Astrocyte (in vitro differentiated cells and primary cell): ENCODE data around the gene BMPR1B. TPM values are rescaled to one million over a fixed set of nuclear protein-coding genes. Genes with fewer than 3 reads are reported as not detected.

ENCODE experiments used
- DNase-seq: peaks from one replicate; pipeline ENCODE4 v3.0.0-alpha.2; 2010; ENCODE audit warnings: low read depth
- FAIRE-seq: peaks from 2 replicates; lab custom pipeline; 2011; peaks lifted over from hg19 to GRCh38; lab: Jason Lieb, UNC
- H2AFZ ChIP-seq: 2 replicates; pipeline ENCODE4 v1.6.0; 2012; ENCODE audit warnings: low read depth, low read length, inconsistent platforms
- H3K27ac ChIP-seq: 2 replicates; pipeline ENCODE4 v1.5.1; 2011; ENCODE audit warnings: low read depth, low read length, inconsistent platforms
- H3K27me3 ChIP-seq: 2 replicates; pipeline ENCODE4 v1.6.0; 2011; ENCODE audit warnings: low read length, inconsistent platforms; ENCODE audit not compliant: insufficient read depth
- H3K36me3 ChIP-seq: 2 replicates; pipeline ENCODE4 v1.5.1; 2011; ENCODE audit warnings: low read length, inconsistent platforms; ENCODE audit not compliant: insufficient read depth
- H3K4me1 ChIP-seq: 2 replicates; pipeline ENCODE4 v1.5.1; 2011; ENCODE audit warnings: low read length, inconsistent platforms; ENCODE audit not compliant: insufficient read depth
- H3K4me2 ChIP-seq: 2 replicates; pipeline ENCODE4 v1.6.0; 2012; ENCODE audit warnings: low read length, inconsistent platforms
- H3K4me3 ChIP-seq: 2 replicates; pipeline ENCODE4 v1.5.1; 2011; ENCODE audit warnings: low read depth, mild to moderate bottlenecking, low read length, inconsistent platforms; ENCODE audit not compliant: insufficient read depth
- H3K79me2 ChIP-seq: 2 replicates; pipeline ENCODE4 v1.6.0; 2012; ENCODE audit warnings: mild to moderate bottlenecking, low read length, inconsistent platforms; ENCODE audit not compliant: insufficient read depth
- H3K9ac ChIP-seq: 2 replicates; pipeline ENCODE4 v1.6.0; 2012; ENCODE audit warnings: mild to moderate bottlenecking, low read length, inconsistent platforms
- H3K9me3 ChIP-seq: 2 replicates; pipeline ENCODE4 v1.5.1; 2012; ENCODE audit warnings: low read depth, mild to moderate bottlenecking, low read length, inconsistent platforms; ENCODE audit not compliant: insufficient read depth
- H4K20me1 ChIP-seq: 2 replicates; pipeline ENCODE4 v1.6.0; 2012; ENCODE audit warnings: low read length, inconsistent platforms; ENCODE audit not compliant: insufficient read depth
- H3K27ac Mint-ChIP-seq: one replicate; pipeline ENCODE4 v1.8.0; 2021; ENCODE audit warnings: mild to moderate bottlenecking, mixed read lengths; ENCODE audit not compliant: unreplicated experiment
- H3K27me3 Mint-ChIP-seq: one replicate; pipeline ENCODE4 v1.8.0; 2021; ENCODE audit warnings: low read depth, mixed read lengths; ENCODE audit not compliant: unreplicated experiment
- H3K36me3 Mint-ChIP-seq: one replicate; pipeline ENCODE4 v1.8.0; 2021; ENCODE audit warnings: low read depth, mixed read lengths; ENCODE audit not compliant: unreplicated experiment
- H3K4me1 Mint-ChIP-seq: one replicate; pipeline ENCODE4 v1.8.0; 2021; ENCODE audit warnings: low read depth, mixed read lengths; ENCODE audit not compliant: unreplicated experiment
- H3K4me3 Mint-ChIP-seq: one replicate; pipeline ENCODE4 v1.8.0; 2021; ENCODE audit warnings: mild to moderate bottlenecking, moderate library complexity, mixed read lengths; ENCODE audit not compliant: unreplicated experiment
- H3K9me3 Mint-ChIP-seq: one replicate; pipeline ENCODE4 v1.8.0; 2021; ENCODE audit warnings: mild to moderate bottlenecking, mixed read lengths; ENCODE audit not compliant: unreplicated experiment
- CTCF ChIP-seq: IDR thresholded peaks from 2 replicates; pipeline ENCODE4 v1.5.1; 2011; ENCODE audit warnings: low read depth, mild to moderate bottlenecking, inconsistent platforms, low read length, moderate library complexity; ENCODE audit not compliant: insufficient read depth
- EZH2 ChIP-seq: IDR thresholded peaks from 2 replicates; pipeline ENCODE4 v1.6.1; 2012; ENCODE audit warnings: mild to moderate bottlenecking, low read length, inconsistent platforms; ENCODE audit not compliant: insufficient read depth
- total RNA-seq: library from RNA; stranded (reverse); gene quantifications from 2 replicates; pipeline ENCODE4 v1.2.1, GENCODE V29; 2021

The BMPR1B gene
- total RNA-seq, 1 donor from 2014 or later: 14.1 TPM

DNA sequence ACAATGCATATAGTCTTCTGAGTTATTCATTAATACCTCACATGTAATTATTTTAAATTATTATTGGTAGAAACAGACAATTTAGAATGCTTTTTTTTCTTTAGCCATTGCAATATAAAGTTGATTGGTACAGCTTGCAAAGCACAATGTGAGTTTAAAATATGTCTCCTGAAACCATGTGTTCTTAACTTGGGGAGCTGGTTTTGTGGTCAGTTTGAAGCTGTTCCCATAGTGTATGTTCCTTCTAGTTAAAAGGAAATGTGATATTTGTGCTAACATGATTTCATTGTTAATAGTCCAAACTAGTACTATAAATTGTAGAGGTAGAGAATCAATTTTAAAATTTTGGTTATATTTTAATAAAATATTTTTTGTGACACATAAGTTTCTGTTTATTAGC, 247.2 kb downstream of the BMPR1B start:
- Histone ChIP-seq H3K4me3 (no peak overlapping the region), H3K4me1 (no peaks in the 10 kb centered on the region), H4K20me1 (no peaks in the 10 kb centered on the region), H3K4me2 (no peak overlapping the region), H3K79me2 (no peaks in the 10 kb centered on the region), H3K27ac (no peak overlapping the region), H2AFZ (no peak overlapping the region), H3K9me3 (no peaks in the 10 kb centered on the region), H3K36me3 (no peaks in the 10 kb centered on the region), H3K27me3 (no peaks in the 10 kb centered on the region), H3K9ac (no peak overlapping the region)
- Mint-ChIP-seq H3K36me3 (no peaks in the 10 kb centered on the region), H3K4me1 (no peaks in the 10 kb centered on the region), H3K4me3 (no peak overlapping the region), H3K27me3 (no peaks in the 10 kb centered on the region), H3K27ac (no peak overlapping the region), H3K9me3 (no peaks in the 10 kb centered on the region)
- FAIRE-seq (no peak), DNase-seq (no peak)
- no peak for TF ChIP-seq EZH2
- no peak for TF ChIP-seq CTCF

GRCh38 chr4:95007998-95008397, 250.2 kb downstream of the BMPR1B start:
- Histone ChIP-seq H3K9ac (no peak overlapping the region), H3K27me3 (no peaks in the 10 kb centered on the region), H3K4me3 (no peak overlapping the region), H3K9me3 (no peaks in the 10 kb centered on the region), H3K79me2 (no peaks in the 10 kb centered on the region), H3K4me1 (no peaks in the 10 kb centered on the region), H3K4me2 (no peak overlapping the region), H2AFZ (no peak overlapping the region), H3K36me3 (no peaks in the 10 kb centered on the region), H3K27ac (no peak overlapping the region), H4K20me1 (no peaks in the 10 kb centered on the region)
- Mint-ChIP-seq H3K27ac (no peak overlapping the region), H3K36me3 (no peaks in the 10 kb centered on the region), H3K4me1 (no peaks in the 10 kb centered on the region), H3K9me3 (no peaks in the 10 kb centered on the region), H3K4me3 (no peak overlapping the region), H3K27me3 (no peaks in the 10 kb centered on the region)
- TF ChIP-seq EZH2 (no peak), CTCF (no peak)
- FAIRE-seq (no peak), DNase-seq (no peak)

DNA sequence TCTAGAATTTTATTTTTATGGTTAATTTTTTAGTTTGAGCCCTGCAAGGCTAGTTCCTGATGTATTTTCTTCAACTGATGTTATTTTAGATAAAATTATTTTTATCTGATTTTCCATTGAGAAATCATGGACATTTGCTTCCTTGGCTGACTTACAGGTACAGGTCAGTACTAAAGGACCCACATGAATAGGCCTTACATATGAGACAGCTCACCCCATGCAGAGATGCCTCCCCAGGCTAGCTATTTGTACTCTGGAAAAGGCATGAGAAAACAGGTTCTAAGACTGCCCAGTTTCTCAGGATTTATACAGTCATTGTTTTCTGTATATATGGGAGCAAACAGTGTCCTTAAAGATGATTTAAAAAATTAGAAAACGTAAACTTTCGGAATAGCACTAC, 255.5 kb downstream of the BMPR1B start:
- DNase-seq: no peak
- no peaks in the 10 kb centered on the region for H3K4me1 Mint-ChIP-seq
- no peak for FAIRE-seq
- Histone ChIP-seq H3K4me2 (no peak overlapping the region), H3K9me3 (no peaks in the 10 kb centered on the region), H3K27ac (no peak overlapping the region), H2AFZ (no peak overlapping the region), H3K4me3 (no peak overlapping the region), H3K4me1 (no peaks in the 10 kb centered on the region), H4K20me1 (no peaks in the 10 kb centered on the region), H3K79me2 (no peaks in the 10 kb centered on the region), H3K36me3 (no peaks in the 10 kb centered on the region), H3K9ac (no peak overlapping the region), H3K27me3 (no peaks in the 10 kb centered on the region)
- H3K9me3 Mint-ChIP-seq: no peaks in the 10 kb centered on the region
- no peaks in the 10 kb centered on the region for H3K36me3 Mint-ChIP-seq
- no peak overlapping the region for H3K4me3 Mint-ChIP-seq
- H3K27me3 Mint-ChIP-seq: no peaks in the 10 kb centered on the region
- TF ChIP-seq EZH2: no peak
- no peak for TF ChIP-seq CTCF
- H3K27ac Mint-ChIP-seq: no peak overlapping the region
